Midbrain (tissue), 1 donor: ENCODE data around the gene RAB23.

Source experiments
- DNase-seq: peaks from one replicate; lab custom pipeline; 2025; lab: John Stamatoyannopoulos, UW

Gene RAB23

DNA sequence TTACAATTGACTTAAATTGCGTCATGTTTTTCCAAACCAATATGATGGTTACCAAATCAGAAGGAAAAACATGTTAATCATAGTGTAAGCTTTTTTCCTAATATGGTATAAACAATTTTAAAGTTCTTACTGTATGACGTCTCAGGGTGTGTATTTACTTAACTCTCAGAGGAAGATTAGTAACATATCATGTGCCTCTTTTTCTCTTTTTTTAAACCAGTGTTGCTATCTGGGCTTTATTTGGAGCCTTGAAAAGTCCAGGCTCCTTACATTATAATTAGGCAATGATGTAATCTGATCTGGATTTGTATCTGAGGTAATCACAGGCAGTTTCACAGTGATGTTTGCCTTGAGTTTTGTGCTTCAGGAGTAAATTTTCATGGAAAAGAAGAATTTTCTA lies 20.4 kb upstream of the RAB23 start:
- no peak for DNase-seq

DNA sequence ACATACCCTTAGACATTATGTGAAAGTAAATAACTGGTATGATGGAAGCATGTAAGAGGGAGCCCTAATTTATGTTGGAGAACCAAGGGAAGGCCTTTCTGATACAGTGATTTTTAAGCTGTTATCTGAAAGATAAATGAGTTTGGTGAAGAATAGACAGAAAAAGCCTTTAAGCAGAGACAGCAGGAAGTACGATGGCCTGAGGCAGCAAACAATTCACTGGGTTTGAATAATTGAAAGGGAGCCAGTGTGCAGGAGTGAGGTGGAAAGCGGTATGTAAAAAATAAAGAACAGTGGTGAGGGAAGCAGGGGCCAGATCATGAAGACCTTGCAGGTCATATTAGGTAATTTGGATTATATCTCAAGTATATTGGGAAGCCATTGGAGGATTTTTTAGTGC lies 4.1 kb upstream of the RAB23 start:
- no peak for DNase-seq

GRCh38 chr6:57224769-57225515 lies 2.8 kb upstream of the RAB23 start:
- DNase-seq = no peak

DNA sequence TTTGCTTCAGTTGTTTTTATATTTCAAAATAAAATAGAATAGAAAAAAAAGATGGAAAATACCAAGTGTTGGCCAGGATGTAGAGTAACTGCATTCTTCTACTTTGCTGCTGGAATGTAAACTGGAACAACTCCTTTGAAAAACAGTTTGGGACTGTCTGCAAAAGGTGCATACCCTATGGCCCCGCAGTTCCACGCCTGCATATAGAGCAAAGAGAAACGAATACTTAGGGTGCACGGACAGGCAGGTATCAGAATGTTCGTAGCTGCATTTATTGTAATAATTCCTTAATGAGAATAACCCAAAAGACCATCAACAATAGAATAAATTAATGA lies 603 bp upstream of the RAB23 start:
- DNase-seq = no peak

DNA sequence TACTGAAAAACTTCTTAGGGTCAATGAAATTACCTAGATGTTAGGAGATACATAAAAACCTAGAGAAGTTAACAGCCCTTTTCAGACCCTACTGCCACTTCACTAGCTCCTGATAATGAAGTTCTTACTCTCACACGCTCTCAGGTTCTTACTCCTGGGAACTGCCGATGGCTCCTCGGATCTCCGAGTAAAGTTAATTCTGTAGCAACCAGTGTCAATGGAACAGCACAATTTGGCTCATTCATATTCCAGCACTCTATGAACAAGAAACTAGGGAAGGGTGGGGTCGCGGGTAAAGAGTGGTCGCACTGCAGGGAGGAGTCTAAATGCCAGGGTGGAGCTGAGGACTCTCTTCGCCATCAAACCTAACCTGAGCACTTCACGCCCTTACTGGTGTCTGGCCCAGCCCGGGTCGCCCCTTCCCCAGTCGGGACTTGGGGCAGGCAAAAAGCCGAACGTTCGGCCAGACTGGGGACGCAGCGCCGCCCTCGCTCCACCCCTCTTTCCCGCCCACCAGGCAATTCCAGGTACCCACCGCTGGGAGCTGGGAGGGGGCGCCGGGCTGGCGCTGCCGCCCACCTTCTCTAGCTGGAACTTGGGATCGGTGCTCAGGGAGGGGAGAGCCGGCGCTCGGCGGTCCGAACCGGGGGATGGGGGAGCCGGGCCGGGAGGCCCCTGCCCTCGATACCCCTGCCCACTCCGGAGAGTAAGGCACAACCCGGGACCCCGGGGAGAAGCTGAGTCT lies 744 bp downstream of the RAB23 start:
- DNase-seq = peak; percentile 56

GRCh38 chr6:57220083-57220703 lies 1.9 kb downstream of the RAB23 start:
- DNase-seq = no peak

DNA sequence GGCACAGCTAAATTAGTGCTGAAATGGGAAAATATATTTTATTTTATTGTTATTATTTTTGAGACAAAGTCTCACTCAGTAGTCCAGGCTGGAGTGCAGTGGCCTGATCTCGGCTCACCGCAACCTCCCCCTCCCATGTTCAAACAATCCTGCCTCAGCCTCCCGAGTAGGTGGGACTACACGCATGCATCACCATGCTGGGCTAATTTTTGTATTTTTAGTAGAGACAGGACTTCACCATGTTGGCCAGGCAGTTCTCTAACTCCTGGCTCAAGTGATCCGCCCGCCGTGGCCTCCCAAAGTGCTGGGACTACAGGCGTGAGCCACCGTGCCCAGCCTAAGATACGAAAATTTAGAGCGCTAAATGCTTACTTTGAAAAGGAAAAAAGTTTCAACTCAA lies 4.8 kb downstream of the RAB23 start:
- no peak for DNase-seq

GRCh38 chr6:57216235-57217101 lies 5.6 kb downstream of the RAB23 start:
- peak; percentile 28 for DNase-seq

- no peak for DNase-seq
Measured at GRCh38 chr6:57215260-57215659, 6.8 kb downstream of the RAB23 start.

GRCh38 chr6:57210060-57210459 lies 12.0 kb downstream of the RAB23 start:
- no peak for DNase-seq

- DNase-seq = no peak
Measured at GRCh38 chr6:57209030-57209429, 13.1 kb downstream of the RAB23 start.

GRCh38 chr6:57207872-57208271 lies 14.2 kb downstream of the RAB23 start:
- DNase-seq = no peak

- DNase-seq = no peak
Measured at GRCh38 chr6:57207141-57207540, 15.0 kb downstream of the RAB23 start.

- DNase-seq = no peak
Measured at GRCh38 chr6:57205550-57206328, 16.4 kb downstream of the RAB23 start.

DNA sequence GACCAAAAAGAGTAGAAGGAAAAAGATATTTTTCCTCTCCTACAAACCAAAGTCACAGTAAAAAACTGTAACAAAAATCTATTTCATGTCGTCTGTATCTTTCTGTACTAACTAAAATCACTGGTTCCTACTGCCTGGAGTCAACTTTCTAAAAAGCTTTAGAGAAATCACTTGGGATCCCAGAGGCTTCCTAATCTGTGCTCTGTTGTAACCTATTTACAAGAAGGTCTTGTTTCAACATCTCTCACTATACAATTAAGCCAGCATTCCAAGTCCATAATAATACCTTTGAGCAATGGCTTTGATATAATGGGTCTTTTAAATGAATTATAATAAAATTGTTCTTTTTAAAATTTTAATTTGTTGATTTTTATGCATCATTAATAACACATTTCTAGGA lies 20.4 kb downstream of the RAB23 start:
- DNase-seq = no peak

DNA sequence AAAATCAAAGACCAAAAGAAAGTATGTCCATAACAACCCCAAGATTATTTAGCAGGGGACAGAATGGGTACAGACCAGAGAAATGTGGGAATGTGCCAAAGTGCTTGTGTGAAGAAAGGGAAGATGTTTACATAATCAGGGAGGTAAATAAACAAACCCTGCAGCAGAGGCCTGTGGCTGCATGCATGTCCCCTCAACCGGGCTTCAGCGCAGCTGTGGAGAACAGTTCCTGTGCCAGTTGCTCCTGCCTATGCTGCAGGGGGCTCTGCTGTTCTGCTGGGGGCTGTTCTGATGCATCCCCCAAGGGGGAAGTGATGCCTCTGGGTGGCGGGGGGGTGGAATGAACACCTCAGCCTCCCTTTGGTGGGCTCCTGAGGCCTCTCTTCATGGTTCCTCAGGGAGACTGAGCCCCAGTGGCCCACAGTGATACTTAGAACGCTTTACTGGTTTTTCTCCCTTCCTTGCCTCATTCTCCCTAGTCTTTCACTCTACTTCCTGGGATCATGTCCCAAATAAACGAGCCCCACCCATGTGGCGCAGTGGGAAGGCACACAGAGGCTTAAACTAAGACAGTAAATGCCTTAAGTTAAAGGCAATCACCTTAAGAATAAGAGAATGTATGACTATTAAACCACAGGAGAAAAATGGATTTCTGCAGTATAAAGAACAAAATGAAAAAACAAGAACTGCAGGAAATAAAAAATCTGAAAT lies 23.0 kb downstream of the RAB23 start:
- no peak for DNase-seq

DNA sequence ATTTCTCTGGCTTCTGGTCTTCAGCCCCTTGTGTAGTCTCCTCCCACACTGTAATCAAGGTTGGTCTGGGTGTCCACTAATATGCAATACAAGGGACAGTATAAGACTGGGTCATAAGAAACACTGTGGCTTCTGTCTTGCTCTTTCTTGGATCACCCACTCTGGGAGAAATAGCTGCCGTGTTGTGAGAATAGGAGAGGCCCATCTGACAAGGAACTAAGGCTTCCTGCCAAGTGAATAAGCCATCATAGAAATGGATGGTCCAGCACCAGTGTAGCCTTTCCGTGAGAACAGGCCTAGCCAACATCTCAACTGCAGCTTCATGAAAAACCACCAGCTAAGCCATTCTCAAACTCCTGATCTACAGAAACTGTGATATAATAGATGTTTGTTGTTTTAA lies 26.6 kb downstream of the RAB23 start:
- no peak for DNase-seq

DNA sequence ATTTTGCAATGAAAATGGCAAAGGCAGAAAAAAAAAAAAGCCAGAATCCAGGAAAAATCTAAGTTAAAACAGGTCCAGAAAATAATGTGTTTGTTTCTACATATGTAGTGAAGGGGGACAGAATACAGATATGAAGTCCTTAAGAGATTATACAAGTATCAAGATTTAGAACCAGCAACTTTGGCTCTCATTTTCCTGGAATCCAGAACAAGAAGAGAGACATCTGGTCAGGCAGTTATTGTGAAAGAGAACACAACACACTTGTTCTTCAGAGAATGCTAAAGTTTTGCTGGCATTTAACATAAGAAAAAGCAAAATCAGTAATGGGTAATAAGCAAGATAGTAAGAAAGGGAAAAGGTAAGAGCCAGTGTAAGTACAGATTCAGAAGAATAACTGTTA lies 28.9 kb downstream of the RAB23 start:
- DNase-seq = no peak

DNA sequence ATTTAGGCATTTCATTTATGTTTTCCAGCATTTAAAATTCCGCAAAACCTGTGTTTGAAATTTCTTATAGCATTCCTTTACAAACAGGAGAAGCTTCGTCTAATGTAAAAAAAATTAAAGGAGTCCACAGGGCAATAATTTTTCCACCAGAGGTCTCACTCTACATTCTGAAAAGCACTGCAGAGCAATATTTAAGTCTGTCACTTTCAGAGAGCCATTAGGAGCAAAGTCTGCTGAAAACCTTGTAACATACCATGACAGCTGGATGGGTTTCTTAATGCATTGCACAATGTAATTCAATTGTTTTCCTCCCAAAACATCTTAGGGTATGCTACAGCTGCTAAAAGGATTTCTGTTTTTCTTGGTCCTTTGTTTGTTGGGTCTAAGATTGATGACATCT lies 32.0 kb downstream of the RAB23 start:
- DNase-seq = peak; percentile 5

DNA sequence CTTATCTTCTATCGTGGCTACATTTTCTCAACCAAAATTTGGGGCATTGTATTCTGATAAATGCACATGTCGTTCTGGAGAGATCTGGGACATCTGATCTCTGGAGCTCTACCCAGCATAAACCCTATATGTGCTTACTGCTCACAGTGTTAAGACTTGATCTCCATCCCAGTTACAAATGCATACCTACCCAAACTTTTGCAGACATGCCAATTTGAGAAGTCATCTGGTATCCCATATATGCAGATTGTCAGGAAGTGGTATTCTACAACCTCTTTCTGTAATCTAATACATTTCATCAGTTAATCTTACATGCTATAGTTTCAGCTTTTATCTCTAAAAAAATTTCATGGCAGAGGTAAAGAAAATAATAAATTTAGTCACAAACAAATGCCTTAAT lies 38.8 kb downstream of the RAB23 start:
- no peak for DNase-seq

GRCh38 chr6:57182017-57182432 lies 40.1 kb downstream of the RAB23 start:
- DNase-seq = no peak
